Retinal pigment epithelial cell (primary cell): Measurements from ENCODE around the gene GOSR1.

Experiments used
- DNase-seq: peaks from one replicate; pipeline ENCODE4 v3.0.0-alpha.2; 2010; ENCODE audit warnings: low read depth
- H3K4me3 ChIP-seq: 2 replicates; pipeline ENCODE4 v1.5.1; 2011; ENCODE audit warnings: mild to moderate bottlenecking, low read length, control low read depth, moderate library complexity
- TF ChIP-seq, protein P1 (sequence below): conservative IDR thresholded peaks from 2 replicates; pipeline ENCODE4 v1.5.1; 2011; ENCODE audit warnings: low read depth, low read length, control low read depth, inconsistent platforms

GOSR1 gene

GRCh38 chr17:30503558-30503957 is 26.4 kb downstream of the GOSR1 start:
- TF ChIP-seq, protein P1, sequence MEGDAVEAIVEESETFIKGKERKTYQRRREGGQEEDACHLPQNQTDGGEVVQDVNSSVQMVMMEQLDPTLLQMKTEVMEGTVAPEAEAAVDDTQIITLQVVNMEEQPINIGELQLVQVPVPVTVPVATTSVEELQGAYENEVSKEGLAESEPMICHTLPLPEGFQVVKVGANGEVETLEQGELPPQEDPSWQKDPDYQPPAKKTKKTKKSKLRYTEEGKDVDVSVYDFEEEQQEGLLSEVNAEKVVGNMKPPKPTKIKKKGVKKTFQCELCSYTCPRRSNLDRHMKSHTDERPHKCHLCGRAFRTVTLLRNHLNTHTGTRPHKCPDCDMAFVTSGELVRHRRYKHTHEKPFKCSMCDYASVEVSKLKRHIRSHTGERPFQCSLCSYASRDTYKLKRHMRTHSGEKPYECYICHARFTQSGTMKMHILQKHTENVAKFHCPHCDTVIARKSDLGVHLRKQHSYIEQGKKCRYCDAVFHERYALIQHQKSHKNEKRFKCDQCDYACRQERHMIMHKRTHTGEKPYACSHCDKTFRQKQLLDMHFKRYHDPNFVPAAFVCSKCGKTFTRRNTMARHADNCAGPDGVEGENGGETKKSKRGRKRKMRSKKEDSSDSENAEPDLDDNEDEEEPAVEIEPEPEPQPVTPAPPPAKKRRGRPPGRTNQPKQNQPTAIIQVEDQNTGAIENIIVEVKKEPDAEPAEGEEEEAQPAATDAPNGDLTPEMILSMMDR, result no peak
- no peak overlapping the region for H3K4me3 ChIP-seq
- DNase-seq, result no peak

GRCh38 chr17:30505868-30506417 is 28.7 kb downstream of the GOSR1 start:
- no peak overlapping the region for H3K4me3 ChIP-seq
- DNase-seq, result no peak
- TF ChIP-seq, protein P1, result no peak

DNA sequence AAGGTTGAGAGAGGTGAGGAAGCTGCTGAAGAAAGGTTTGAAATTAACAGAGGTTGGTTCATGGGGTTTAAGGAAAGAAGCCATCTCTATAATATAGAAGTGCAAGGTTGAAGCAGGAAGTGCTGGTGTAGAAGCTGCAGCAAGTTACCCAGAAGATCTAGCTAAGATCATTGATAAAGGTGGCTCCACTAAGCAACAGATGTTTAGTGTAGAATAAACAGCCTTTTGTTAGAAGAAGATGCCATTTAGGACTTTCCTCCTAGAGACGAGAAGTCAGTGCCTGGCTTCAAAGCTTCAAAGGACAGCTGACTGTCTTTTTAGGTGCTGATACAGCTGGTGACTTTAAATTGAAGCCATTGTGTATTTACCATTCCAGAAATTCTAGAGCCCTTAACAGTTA is 29.3 kb downstream of the GOSR1 start:
- H3K4me3 ChIP-seq, result no peak overlapping the region
- no peak for DNase-seq
- TF ChIP-seq, protein P1, result no peak

DNA sequence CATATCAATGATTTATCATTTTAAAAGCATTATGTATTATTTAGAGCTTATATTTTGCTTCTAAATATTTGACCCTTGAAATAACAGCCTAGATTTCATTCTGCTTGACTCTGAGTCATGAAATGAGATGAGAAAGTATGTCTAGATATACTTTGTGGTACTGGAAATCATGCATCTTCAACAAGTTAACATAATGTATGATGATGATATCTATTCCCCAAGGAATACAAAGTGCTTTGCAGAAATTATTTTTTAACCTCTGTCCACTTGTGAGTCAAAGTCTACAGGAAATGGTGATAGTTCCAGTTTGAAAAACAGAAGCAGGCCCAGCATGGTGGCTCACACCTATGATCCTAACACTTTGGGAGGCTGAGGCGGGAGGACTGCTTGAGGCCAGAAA is 36.1 kb downstream of the GOSR1 start:
- DNase-seq, result no peak
- TF ChIP-seq, protein P1, result no peak
- H3K4me3 ChIP-seq, result no peak overlapping the region

GRCh38 chr17:30514895-30515596 is 37.8 kb downstream of the GOSR1 start:
- no peak overlapping the region for H3K4me3 ChIP-seq
- TF ChIP-seq, protein P1, result no peak
- DNase-seq, result no peak

- TF ChIP-seq, protein P1, result no peak
- DNase-seq, result no peak
- H3K4me3 ChIP-seq, result no peak overlapping the region
These were observed 40.6 kb downstream of the GOSR1 start for GRCh38 chr17:30517786-30518185.

- TF ChIP-seq, protein P1, result no peak
- no peak for DNase-seq
These were observed 42.0 kb downstream of the GOSR1 start for GRCh38 chr17:30519166-30519565.

More at GRCh38 chr17:30519166-30519565, 42.0 kb downstream of the GOSR1 start:
- no peak overlapping the region for H3K4me3 ChIP-seq
